NB4 (cell line): ENCODE results near the gene FAT3.

Experiments used
- DNase-seq: peaks from one replicate; pipeline ENCODE4 v3.0.0; 2010; ENCODE audit warnings: low read depth
- H3K4me3 ChIP-seq: one replicate; pipeline ENCODE4 v1.5.1; 2011; ENCODE audit warnings: mild to moderate bottlenecking, low read depth, low read length, moderate library complexity
- MAX ChIP-seq: IDR thresholded peaks from 2 replicates; pipeline ENCODE4 v1.6.1; 2011; ENCODE audit warnings: low read depth, low read length
- MYC ChIP-seq: IDR thresholded peaks from 2 replicates; pipeline ENCODE4 v1.6.1; 2011; ENCODE audit warnings: low read depth, low read length
- POLR2A ChIP-seq: IDR thresholded peaks from 2 replicates; pipeline ENCODE4 v1.6.1; 2011; ENCODE audit warnings: mild to moderate bottlenecking; ENCODE audit not compliant: insufficient read length; ENCODE audit errors: extremely low read depth
- TF ChIP-seq, protein P1 (sequence below): IDR thresholded peaks from one replicate; pipeline ENCODE4 v1.5.1; 2012; ENCODE audit warnings: low read depth, low read length

The FAT3 gene

GRCh38 chr11:92267278-92267677, 42.7 kb downstream of the FAT3 start:
- no peak overlapping the region for H3K4me3 ChIP-seq
- TF ChIP-seq, protein P1, sequence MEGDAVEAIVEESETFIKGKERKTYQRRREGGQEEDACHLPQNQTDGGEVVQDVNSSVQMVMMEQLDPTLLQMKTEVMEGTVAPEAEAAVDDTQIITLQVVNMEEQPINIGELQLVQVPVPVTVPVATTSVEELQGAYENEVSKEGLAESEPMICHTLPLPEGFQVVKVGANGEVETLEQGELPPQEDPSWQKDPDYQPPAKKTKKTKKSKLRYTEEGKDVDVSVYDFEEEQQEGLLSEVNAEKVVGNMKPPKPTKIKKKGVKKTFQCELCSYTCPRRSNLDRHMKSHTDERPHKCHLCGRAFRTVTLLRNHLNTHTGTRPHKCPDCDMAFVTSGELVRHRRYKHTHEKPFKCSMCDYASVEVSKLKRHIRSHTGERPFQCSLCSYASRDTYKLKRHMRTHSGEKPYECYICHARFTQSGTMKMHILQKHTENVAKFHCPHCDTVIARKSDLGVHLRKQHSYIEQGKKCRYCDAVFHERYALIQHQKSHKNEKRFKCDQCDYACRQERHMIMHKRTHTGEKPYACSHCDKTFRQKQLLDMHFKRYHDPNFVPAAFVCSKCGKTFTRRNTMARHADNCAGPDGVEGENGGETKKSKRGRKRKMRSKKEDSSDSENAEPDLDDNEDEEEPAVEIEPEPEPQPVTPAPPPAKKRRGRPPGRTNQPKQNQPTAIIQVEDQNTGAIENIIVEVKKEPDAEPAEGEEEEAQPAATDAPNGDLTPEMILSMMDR: no peak
- no peak for TF ChIP-seq MYC
- no peak for TF ChIP-seq MAX
- no peak for TF ChIP-seq POLR2A
- no peak for DNase-seq

GRCh38 chr11:92267968-92268367, 43.4 kb downstream of the FAT3 start:
- TF ChIP-seq MYC (no peak), MAX (no peak), POLR2A (no peak)
- TF ChIP-seq, protein P1: no peak
- no peak for DNase-seq
- H3K4me3 ChIP-seq: no peak overlapping the region

- TF ChIP-seq MAX (no peak), MYC (no peak)
- H3K4me3 ChIP-seq: no peak overlapping the region
- no peak for DNase-seq
Observed at GRCh38 chr11:92268546-92268945, 43.9 kb downstream of the FAT3 start.

DNA sequence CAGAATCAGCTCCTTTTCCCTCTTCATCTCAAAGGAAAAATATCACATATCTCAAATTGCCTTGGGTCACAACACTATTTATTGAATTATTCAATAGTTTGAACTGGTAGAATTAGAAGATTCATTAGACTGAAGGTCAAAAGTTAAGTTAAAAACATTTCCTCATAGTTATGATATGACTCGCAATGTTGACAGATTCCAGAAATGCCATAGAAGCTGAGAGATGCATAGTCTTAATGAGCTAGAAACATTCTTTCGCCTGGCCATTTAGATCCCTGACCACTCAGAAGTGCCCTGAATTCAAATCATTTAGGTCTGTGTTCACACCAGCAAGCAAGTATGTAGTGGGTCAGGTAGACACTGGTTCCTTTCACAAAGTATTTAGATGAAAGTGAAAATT, 44.4 kb downstream of the FAT3 start:
- TF ChIP-seq, protein P1: no peak
- DNase-seq: no peak
- no peak overlapping the region for H3K4me3 ChIP-seq

DNA sequence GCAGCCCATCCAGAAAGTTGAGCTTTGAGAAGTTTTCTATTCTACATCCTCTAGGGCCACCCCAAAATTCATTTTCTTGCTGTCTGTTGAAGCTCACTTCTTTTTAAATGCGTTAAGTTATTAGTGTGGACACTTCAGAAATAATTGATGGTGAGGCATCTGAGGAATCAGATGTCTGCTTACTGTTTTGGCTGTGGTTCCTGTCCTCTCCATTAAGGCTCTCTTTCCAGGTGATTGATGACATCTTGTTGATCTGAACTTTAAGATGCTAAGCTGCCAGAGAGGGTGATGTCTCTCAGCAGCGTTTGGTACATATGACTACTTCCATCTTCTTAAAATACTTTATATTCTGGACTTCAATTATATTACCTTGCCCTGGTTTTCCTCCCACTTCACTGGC, 45.2 kb downstream of the FAT3 start:
- DNase-seq: no peak
- TF ChIP-seq MYC: no peak
- no peak for TF ChIP-seq POLR2A
- TF ChIP-seq MAX: no peak
- TF ChIP-seq, protein P1: no peak
- no peak overlapping the region for H3K4me3 ChIP-seq

DNA sequence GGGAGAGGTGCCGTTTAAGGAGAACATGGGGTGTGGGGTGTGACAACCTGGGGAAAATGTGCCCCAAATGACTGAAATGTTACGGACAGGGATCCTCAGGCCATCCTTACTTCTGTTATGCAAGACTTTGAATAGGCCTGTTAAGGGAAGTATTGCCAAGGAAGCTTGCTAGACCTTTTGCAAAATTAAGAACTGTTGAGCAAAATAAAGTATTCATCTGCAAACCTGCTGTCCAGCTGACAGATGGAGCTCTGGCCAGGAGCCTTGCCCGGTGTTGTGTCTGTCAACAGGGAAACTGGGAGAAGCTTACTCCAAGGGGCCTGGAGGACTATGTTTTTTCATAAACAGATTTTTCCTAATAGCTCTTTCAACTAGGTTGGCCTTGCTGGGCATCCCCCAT, 48.0 kb downstream of the FAT3 start:
- no peak for DNase-seq
- H3K4me3 ChIP-seq: no peak overlapping the region
- TF ChIP-seq POLR2A: no peak
- TF ChIP-seq MAX: no peak
- TF ChIP-seq, protein P1: no peak
- no peak for TF ChIP-seq MYC
